Vagina (tissue), 2 donors: Measurements from ENCODE around the gene ZNF282.

ENCODE experiments used
- POLR2A ChIP-seq, 2 donors: fragments of 450-650 bp; IDR thresholded peaks; one replicate each; pipeline ENCODE4 v1.6.1; 2017; ENCODE audit warnings: antibody characterized with exemption in 2 of 2, mild to moderate bottlenecking in 2 of 2, moderate library complexity in 2 of 2
- POLR2AphosphoS5 ChIP-seq, 2 donors: sonication (generic); formaldehyde crosslinking; IDR thresholded peaks; one replicate each; pipeline ENCODE4 v1.9.0; 2017; ENCODE audit warnings: antibody characterized with exemption in 2 of 2, mild to moderate bottlenecking in 2 of 2, low read depth in 1 of 2; ENCODE audit not compliant: insufficient read depth in 1 of 2
- TF ChIP-seq, protein P1 (sequence below), 3 experiments: fragments of 450-650 bp in 2 of 3; fragments of 200-600 bp in 1 of 3; sonication (generic) in 1 of 3; IDR thresholded peaks; one replicate each; pipeline ENCODE4 v1.5.1; 2017 to 2019; ENCODE audit warnings: antibody characterized with exemption in 3 of 3, mild to moderate bottlenecking in 2 of 3, moderate library complexity in 2 of 3

DNA sequence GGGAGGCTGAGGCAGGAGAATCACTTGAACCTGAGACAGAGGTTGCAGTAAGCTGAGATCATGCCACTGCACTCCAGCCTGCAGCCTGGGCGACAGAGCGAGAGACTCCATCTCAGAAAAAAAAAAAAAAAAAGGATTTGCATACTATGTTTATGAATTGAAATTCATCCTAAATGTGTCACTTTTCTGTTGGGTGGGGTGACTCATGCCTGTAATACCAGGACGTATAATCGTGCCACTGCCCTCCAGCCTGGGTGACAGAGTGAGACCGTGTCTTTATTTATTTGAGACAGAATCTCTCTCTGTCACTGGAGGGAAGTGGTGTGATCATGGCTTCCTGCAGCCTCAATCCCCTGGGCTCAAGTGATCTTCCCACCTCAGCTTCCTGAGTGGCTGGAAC is 49.9 kb downstream of the ZNF282 start:
- no peak for TF ChIP-seq POLR2A (IDR thresholded peaks at IDR 0.05)
- TF ChIP-seq, protein P1, sequence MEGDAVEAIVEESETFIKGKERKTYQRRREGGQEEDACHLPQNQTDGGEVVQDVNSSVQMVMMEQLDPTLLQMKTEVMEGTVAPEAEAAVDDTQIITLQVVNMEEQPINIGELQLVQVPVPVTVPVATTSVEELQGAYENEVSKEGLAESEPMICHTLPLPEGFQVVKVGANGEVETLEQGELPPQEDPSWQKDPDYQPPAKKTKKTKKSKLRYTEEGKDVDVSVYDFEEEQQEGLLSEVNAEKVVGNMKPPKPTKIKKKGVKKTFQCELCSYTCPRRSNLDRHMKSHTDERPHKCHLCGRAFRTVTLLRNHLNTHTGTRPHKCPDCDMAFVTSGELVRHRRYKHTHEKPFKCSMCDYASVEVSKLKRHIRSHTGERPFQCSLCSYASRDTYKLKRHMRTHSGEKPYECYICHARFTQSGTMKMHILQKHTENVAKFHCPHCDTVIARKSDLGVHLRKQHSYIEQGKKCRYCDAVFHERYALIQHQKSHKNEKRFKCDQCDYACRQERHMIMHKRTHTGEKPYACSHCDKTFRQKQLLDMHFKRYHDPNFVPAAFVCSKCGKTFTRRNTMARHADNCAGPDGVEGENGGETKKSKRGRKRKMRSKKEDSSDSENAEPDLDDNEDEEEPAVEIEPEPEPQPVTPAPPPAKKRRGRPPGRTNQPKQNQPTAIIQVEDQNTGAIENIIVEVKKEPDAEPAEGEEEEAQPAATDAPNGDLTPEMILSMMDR (IDR thresholded peaks at IDR 0.05): no peak
- TF ChIP-seq POLR2AphosphoS5 (IDR thresholded peaks at IDR 0.05; ENCODE audit: insufficient read depth in 1 of 2, low read depth in 1 of 2): no peak
